Activated effector memory CD4-positive, alpha-beta T cell treated with Interleukin-2 at 50 U/mL for 16 hours (primary cell): ENCODE measurements around the gene CIITA.
A peak's percentile ranks its signal among the peaks of the same experiment; 100 is the strongest.
"Not testable (repeated sequence)": the region's sequence is repeated elsewhere in the genome, so short reads cannot be mapped to it uniquely, and the experiment has no call there.

Source experiments
- DNase-seq: peaks from one replicate; pipeline ENCODE4 v3.0.0-alpha.2; 2020

CIITA gene

GRCh38 chr16:10964891-10965326 is 87.9 kb downstream of the CIITA start:
- DNase-seq: peak; percentile 53

- no peak for DNase-seq
Measured at GRCh38 chr16:10965440-10966061, 88.5 kb downstream of the CIITA start.

- DNase-seq: no peak
Measured at GRCh38 chr16:10966129-10966528, 89.1 kb downstream of the CIITA start.

DNA sequence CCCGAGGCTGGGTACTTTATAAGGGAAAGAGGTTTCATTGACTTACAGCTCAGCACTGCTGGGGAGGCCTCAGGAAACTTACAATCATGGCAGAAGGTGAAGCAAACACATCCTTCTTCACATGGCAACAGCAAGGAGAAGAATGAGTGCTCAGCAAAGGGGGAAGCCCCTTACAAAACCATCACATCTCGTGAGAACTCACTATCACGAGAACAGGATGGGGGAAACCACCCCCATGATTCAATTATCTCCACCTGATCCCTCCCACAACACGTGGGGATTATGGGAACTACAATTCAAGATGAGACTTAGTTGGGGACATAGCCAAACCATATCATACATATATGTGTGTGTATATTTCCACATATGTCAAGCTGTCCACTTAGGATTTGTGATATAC is 89.6 kb downstream of the CIITA start:
- not testable (repeated sequence) for DNase-seq

GRCh38 chr16:10967986-10968385 is 91.0 kb downstream of the CIITA start:
- no peak for DNase-seq

GRCh38 chr16:10968498-10968897 is 91.5 kb downstream of the CIITA start:
- no peak for DNase-seq

DNA sequence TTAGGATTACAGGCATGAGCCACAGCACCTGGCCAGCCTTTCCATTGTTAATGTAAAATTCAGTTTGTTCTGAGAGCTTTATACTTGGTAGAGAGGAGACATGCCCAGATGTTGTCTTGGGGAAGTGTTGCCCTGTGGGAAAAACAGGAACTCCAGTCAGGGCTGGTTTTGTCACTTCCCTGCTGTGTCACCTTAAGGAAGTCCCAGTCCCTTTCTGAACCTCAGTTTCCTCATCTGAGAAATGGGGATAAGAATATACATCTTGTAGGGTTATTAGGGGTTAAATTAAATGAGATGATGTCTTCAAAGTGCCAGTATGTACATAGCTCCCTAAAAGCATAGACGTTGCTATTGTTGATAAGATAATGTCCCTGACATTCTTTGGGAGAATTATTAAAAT is 92.6 kb downstream of the CIITA start:
- no peak for DNase-seq

- no peak for DNase-seq
Measured at GRCh38 chr16:10970065-10970464, 93.1 kb downstream of the CIITA start.

- DNase-seq: no peak
Measured at GRCh38 chr16:10971560-10971961, 94.6 kb downstream of the CIITA start.

DNA sequence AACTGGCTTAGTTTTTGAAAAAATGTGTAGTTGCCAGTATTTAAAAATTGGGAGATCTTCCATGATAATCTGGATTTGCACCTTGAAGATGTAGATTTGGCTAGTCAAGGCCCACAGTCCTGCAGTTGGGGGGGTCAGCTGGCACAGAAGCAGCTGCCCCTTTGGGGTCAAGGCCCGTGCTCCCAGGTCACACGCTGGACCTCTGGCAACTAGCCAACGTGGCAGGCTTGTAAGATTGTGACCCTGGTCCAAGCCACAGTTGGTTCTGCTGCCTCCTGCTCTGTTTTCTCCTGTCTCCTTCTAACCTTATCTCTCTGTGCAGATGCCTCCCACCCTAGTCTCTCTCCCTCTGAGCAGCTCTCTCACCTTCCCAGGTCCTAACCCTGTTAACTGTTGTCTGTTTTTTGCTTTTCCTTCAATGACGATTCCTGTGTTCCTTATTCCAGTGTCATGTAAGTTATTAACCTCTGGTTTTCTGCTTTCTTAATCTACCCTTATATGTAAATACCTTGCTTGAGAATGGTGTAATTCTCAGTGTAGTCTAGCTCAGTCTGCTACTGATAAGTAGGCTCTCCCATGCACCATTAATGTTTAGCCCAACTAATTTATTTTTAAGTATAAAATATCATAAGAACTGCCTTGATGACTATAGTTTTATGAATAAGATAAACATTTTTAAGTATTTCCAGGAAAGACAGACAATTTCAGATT is 95.3 kb downstream of the CIITA start:
- DNase-seq: no peak

- DNase-seq: no peak
Measured at GRCh38 chr16:10972819-10973464, 95.9 kb downstream of the CIITA start.

DNA sequence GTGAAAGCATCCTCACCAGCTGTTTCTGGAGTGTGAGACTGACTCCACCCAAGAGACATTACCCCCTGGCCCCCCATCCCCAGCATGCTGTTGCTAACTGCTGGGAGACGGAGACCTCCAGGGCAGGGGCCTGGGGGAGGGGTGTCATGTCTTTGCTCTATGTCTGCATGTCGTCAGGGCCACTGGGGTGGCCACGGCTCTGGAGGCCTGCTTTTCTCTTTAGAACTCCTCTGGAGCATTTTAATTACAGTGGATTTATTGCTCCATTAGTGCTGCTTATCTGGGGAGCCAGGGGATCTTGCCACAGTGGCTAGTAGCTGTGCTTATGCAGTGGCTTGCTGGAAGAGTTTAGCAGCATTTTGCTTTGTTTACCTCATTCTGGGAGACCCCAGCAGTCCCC is 99.6 kb downstream of the CIITA start:
- no peak for DNase-seq

DNA sequence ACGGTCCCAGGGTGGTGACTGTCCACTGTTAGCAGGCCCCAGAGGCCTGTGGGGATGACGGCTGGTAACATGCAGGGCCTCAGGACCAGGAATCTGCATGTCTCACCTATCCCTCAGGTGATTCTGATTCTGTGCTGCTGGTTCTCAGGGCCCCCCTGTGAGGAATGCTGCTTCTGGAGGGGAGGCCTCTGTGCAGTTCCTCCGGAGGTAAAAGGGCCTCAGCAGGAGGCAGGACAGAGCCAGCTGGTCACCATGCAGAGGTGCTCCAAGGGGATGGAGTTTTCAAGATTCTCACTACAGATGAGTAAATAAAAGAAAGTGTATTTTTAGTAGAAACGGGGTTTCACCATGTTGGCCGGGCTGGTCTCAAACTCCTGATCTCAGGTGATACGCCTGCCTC is 101.1 kb downstream of the CIITA start:
- DNase-seq: no peak

GRCh38 chr16:10978871-10979446 is 102.0 kb downstream of the CIITA start:
- DNase-seq: no peak

DNA sequence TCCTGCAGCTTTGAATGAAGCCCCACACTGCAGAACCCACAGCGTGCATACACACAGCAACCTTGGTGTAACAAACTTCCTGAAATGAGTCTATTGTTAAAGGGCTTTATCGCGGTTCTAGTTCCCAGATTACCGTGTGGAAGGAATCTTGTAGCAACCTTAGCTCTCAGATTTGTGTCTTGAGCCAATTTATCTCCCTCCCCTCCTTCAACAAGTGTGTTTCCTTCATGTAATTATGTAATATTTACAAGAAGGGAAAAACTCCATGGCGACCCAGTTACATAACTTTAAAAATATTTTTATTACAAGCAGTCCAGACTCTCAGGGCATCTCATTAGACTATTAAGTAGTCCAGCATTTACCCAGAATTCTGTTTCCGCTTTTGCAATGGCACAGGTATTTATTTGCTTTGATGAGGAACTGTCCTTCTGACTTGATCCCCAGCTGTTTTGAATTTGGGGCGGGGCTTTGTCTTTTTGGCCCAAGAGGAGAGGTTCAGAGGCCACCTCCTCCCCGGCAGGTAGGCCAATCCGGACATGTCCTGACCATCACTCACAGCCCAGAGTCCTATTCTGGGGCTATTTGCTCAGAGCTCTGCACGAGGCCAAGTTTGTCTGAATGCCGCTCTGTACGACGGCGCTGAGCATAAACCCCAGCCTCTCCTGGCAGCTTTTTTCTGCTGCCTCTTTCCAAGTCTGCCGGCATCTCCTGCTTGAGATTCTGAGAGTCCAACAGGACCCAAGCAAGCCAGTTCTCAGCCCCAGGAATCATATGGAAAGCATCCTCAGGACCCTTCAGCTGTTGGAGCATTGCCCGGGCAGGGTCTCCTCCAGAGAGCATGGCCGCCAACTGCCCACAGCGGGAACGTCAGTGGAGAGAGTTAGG is 103.0 kb downstream of the CIITA start:
- DNase-seq: no peak

- no peak for DNase-seq
Measured at GRCh38 chr16:10980813-10981212, 103.8 kb downstream of the CIITA start.

DNA sequence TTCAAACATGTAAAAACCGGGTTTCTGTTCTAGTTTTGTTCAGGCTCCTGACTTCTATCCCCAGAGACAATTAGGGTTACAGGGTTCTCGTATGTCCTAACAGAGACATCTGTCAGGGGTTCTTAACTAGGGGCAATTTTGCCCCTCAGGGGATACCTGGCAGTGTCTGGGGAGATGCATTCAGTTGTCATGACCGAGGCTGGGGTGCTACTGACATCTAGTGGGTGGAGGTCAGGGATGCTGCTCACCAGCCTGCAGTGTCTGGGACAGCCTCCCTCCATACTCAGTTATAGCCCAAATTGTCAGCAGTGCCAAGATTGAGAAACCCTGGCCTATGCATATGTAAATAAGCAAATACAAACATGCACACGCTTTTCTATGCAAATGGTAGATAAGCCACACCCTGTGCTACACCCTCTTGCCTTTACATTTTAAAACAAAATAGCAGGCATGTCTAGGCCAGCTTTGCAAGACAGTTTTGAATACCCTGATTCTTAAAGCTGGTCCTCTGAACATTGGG is 104.8 kb downstream of the CIITA start:
- no peak for DNase-seq

DNA sequence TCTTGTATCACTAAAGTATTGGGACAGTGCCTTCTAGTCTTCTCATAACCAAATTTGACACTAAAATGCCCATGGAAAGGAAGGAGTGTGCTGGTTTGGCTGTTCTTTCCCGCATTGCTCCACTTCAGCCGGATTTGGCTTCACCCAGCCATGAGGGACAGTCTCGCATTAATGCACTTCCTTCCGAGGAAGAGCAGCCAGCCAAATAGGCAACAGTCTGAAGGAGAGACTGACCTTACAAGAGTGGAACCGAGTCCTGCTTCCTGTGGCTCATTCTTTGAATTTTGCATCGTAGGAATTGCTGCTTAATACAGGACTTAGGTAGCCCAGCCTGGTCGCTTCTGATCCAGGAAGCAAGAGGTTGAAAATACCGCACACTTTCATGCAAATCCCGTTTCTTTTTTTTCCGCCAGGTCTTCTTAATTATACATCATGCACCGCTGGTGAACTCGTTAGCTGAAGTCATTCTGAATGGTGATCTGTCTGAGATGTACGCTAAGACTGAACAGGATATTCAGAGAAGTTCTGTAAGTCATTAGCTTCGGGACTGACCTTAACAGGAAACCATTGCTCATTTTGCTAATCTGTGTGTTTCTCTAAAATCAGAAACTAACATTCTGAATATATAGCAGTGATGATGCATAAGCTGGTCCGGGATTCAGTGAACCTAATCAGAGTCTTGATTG is 105.6 kb downstream of the CIITA start:
- no peak for DNase-seq

DNA sequence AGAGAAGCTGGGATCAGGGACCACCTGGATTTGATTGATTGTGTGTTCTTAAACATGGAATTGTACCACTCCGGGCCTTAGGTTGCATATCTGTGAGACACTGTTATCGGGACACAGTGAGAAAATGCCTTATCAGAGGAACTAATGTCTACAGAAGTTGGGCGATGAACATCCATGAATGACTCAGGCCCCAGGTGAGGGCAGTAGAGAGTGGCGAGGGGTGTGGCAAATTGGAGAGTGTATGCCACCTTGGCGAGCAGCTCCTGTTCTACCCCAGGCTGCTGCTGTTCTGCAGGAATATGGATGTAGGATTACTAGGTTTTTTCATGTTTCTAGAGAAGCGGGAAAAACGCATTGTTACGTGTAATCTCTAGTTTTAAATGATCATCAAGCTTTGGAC is 106.2 kb downstream of the CIITA start:
- DNase-seq: peak; percentile 15

DNA sequence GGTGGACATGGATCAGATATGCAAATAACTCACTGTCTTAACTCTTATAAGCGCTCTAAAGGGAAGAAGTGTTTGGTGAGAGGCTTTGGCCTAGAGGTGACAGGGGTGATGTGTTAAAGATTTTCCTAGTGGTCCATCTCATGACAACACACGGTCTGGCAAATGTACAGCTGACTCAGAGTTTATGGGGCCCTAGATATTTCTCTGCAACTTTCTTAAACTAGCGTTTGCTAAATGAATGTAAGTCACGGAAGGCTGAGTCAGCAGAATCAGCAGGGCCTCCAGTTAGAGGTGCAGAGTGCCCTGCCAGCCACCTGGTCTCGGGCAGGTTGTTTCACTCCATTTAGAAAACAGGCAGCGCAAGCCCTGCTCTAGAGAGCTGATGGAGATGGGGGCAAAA is 107.5 kb downstream of the CIITA start:
- DNase-seq: no peak
